ENCODE results near the gene WWP2. TPM values are rescaled to one million over a fixed set of nuclear protein-coding genes. Genes with fewer than 3 reads are reported as not detected.

WWP2 gene
- total RNA-seq, 1 experiment from 2014 or later: 40.2 TPM

DNA sequence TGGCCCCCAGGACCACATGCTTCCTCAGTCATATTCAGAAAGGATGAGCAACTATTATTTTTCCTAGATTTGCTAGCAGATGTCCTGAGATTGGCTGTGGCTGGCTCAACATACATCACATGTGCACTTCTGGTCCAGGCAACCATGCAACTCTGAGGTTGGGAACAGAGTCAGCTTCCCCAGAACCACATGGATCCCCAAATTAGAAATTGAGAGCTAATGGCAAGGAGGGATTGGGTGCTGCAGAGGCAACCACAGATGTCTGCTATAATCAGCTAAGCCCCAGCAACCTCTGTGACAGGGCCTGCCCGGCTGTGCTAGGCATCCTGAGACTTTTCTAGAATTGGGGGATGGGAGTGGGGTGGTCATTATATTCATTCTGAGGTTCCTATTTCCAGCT, 155.2 kb downstream of the WWP2 start:
- no CpG with 5 or more reads among the region's 1 CpG for WGBS (ENCODE audit: extremely low coverage, insufficient read length, low lambda C conversion rate)

More for the DNA sequence above, 155.2 kb downstream of the WWP2 start:
- H2AK5ac ChIP-seq (ENCODE audit: insufficient read length, low read length): no peak overlapping the region
- H3K4me3 Mint-ChIP-seq: no peak overlapping the region
- no peak overlapping the region for H3K18ac ChIP-seq (ENCODE audit: insufficient read length, low read depth, low read length)
- H3K14ac ChIP-seq (ENCODE audit: insufficient read depth, low read length): no peak overlapping the region; the same call in 1 of the 2 replicates
- H2AFZ ChIP-seq (ENCODE audit: low read length): no peak overlapping the region
- TF ChIP-seq, protein P1, sequence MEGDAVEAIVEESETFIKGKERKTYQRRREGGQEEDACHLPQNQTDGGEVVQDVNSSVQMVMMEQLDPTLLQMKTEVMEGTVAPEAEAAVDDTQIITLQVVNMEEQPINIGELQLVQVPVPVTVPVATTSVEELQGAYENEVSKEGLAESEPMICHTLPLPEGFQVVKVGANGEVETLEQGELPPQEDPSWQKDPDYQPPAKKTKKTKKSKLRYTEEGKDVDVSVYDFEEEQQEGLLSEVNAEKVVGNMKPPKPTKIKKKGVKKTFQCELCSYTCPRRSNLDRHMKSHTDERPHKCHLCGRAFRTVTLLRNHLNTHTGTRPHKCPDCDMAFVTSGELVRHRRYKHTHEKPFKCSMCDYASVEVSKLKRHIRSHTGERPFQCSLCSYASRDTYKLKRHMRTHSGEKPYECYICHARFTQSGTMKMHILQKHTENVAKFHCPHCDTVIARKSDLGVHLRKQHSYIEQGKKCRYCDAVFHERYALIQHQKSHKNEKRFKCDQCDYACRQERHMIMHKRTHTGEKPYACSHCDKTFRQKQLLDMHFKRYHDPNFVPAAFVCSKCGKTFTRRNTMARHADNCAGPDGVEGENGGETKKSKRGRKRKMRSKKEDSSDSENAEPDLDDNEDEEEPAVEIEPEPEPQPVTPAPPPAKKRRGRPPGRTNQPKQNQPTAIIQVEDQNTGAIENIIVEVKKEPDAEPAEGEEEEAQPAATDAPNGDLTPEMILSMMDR (conservative IDR thresholded peaks at IDR 0.05): no peak
- H3K79me2 ChIP-seq (ENCODE audit: insufficient read depth, low read length): no peaks in the 10 kb centered on the region
- H3K4me2 ChIP-seq (ENCODE audit: insufficient read depth, insufficient read length, low read length): no peak overlapping the region
- H3K4me1 Mint-ChIP-seq: peaks cover 16 to 19% of the 10 kb centered on the region in 2 experiments
- no peak overlapping the region for H2BK120ac ChIP-seq (ENCODE audit: low read depth, low read length, poor library complexity, severe bottlenecking)
- H3T11ph ChIP-seq (ENCODE audit: low read length): no peak overlapping the region
- H4K91ac ChIP-seq (ENCODE audit: insufficient read length, low read depth, low read length): no peak overlapping the region
- H3K9ac ChIP-seq (ENCODE audit: extremely low read depth, insufficient read length, low read length): no peak overlapping the region
- no peaks in the 10 kb centered on the region for H3K27me3 ChIP-seq (ENCODE audit: insufficient read depth, low read length)
- no peaks in the 10 kb centered on the region for H3K27me3 Mint-ChIP-seq (ENCODE audit: low read depth)
- H2BK20ac ChIP-seq (ENCODE audit: low read depth, low read length, poor library complexity, severe bottlenecking): no peak overlapping the region
- H3K4ac ChIP-seq (ENCODE audit: low read depth, low read length): no peak overlapping the region
- no peak overlapping the region for H2BK5ac ChIP-seq (ENCODE audit: insufficient read length, low read length)
- no peaks in the 10 kb centered on the region for H3K9me3 ChIP-seq (ENCODE audit: control insufficient read depth, low read depth, low read length)
- peak overlapping the region in 2 of 3 experiments; percentile 59 to 87; a peak in 5 of 7 replicates for H3K27ac Mint-ChIP-seq
- no peak overlapping the region for H2BK15ac ChIP-seq (ENCODE audit: low read depth, low read length)
- no peak overlapping the region for H2BK12ac ChIP-seq (ENCODE audit: insufficient read length, low read depth, low read length)
- H3K23me2 ChIP-seq (ENCODE audit: insufficient read length, low read depth, low read length, poor library complexity, severe bottlenecking): no peaks in the 10 kb centered on the region
- H4K5ac ChIP-seq (ENCODE audit: insufficient read length, low read depth, low read length): no peak overlapping the region
- no peaks in the 10 kb centered on the region for H3K9me3 Mint-ChIP-seq
- H3K36me3 Mint-ChIP-seq (ENCODE audit: insufficient read depth in 1 of 3, low read depth in 3 of 3): peaks cover 0 to 8% (median 2%) of the 10 kb centered on the region in 3 experiments; a peak in 4 of 7 replicates
- no peak for DNase-seq
- H3K56ac ChIP-seq (ENCODE audit: insufficient read length, low read depth, low read length): no peak overlapping the region
- H3K79me1 ChIP-seq (ENCODE audit: insufficient read depth, low read depth, low read length, poor library complexity, severe bottlenecking): no peaks in the 10 kb centered on the region
- no peaks in the 10 kb centered on the region for H4K20me1 ChIP-seq (ENCODE audit: control insufficient read depth, insufficient read depth, insufficient read length)
- H4K8ac ChIP-seq (replicated peaks; ENCODE audit: insufficient read length, low read depth, low read length): no peak overlapping the region
- H3K4me1 ChIP-seq (ENCODE audit: insufficient read depth, low read length): 0 out of 2 replicates have a peak, but pooled peaks cover 4% of the 10 kb centered on the region
- no peak overlapping the region for H3K23ac ChIP-seq (ENCODE audit: insufficient read length, low read depth, low read length)
- H3K27ac ChIP-seq (ENCODE audit: insufficient read length, low read depth, low read length): no peak overlapping the region

Data from H9 (cell line).